Measurements from ENCODE around the gene ANKS1B.

DNA sequence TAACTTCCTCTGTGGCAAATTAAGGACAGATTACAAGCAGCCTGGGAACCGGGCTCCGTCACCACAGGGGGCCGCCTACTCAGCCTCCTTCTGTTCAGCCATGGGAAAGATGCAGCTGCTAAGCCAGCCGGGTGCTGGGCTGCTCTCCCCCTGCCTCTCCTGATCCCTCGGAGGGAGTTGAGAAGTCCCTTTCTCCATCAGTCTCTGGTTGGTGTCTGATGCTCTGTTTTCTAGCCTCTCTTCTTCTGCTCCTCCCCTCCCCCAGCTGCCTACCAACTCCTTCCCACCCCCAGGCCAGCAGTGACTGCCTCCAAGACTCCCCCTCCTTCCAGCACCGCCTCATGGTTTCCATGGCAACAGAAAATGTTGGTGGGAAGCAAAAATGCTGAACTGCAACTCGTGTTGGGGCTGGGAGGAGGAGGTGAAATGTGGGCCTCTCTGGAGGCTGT is 853.0 kb downstream of the ANKS1B start:
- TF ChIP-seq, protein P1, sequence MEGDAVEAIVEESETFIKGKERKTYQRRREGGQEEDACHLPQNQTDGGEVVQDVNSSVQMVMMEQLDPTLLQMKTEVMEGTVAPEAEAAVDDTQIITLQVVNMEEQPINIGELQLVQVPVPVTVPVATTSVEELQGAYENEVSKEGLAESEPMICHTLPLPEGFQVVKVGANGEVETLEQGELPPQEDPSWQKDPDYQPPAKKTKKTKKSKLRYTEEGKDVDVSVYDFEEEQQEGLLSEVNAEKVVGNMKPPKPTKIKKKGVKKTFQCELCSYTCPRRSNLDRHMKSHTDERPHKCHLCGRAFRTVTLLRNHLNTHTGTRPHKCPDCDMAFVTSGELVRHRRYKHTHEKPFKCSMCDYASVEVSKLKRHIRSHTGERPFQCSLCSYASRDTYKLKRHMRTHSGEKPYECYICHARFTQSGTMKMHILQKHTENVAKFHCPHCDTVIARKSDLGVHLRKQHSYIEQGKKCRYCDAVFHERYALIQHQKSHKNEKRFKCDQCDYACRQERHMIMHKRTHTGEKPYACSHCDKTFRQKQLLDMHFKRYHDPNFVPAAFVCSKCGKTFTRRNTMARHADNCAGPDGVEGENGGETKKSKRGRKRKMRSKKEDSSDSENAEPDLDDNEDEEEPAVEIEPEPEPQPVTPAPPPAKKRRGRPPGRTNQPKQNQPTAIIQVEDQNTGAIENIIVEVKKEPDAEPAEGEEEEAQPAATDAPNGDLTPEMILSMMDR (IDR thresholded peaks at IDR 0.05) = no peak
- TF ChIP-seq POLR2A (IDR thresholded peaks at IDR 0.05) = no peak

Measured in thyroid gland (tissue), 4 donors.